Activated T-cell treated with anti-CD3 and anti-CD28 coated beads, Interleukin-2, amount 50 U/mL, for 72 hours (primary cell): ENCODE results near the gene PCGF2. TPM values are rescaled to one million over a fixed set of nuclear protein-coding genes. Genes with fewer than 3 reads are reported as not detected.

Experiments used
- ATAC-seq, 2 donors: fragments of 150-1000 bp; cut with Tn5 transposase; replicated peaks in 1 of 2; 2 replicates each; pipeline ENCODE4 v1.10.0; 2021; ENCODE audit warnings: moderate library complexity in 2 of 2, mild to moderate bottlenecking in 1 of 2
- DNase-seq, 2 donors: peaks; one replicate each; pipeline ENCODE4 v3.0.0; 2021 to 2022; ENCODE audit warnings: mixed read lengths in 1 of 2
- H3K27ac Mint-ChIP-seq: one replicate; pipeline ENCODE4 v1.8.0; 2022; ENCODE audit warnings: mild to moderate bottlenecking, moderate library complexity, mixed read lengths
- H3K27me3 Mint-ChIP-seq: one replicate; pipeline ENCODE4 v1.8.0; 2022; ENCODE audit warnings: low read depth, mixed read lengths
- H3K36me3 Mint-ChIP-seq, 2 donors: one replicate each; pipeline ENCODE4 v1.8.0; 2022; ENCODE audit warnings: mixed read lengths in 2 of 2, mild to moderate bottlenecking in 1 of 2; ENCODE audit not compliant: insufficient read depth in 2 of 2
- H3K4me1 Mint-ChIP-seq: one replicate; pipeline ENCODE4 v1.8.0; 2022; ENCODE audit warnings: low read depth, mixed read lengths
- H3K4me3 Mint-ChIP-seq, 2 donors: one replicate each; pipeline ENCODE4 v1.8.0; 2022; ENCODE audit warnings: mild to moderate bottlenecking in 2 of 2, mixed read lengths in 2 of 2, moderate library complexity in 2 of 2
- H3K9me3 Mint-ChIP-seq, 2 donors: one replicate each; pipeline ENCODE4 v1.8.0; 2022; ENCODE audit warnings: mixed read lengths in 2 of 2
- total RNA-seq, 2 donors: library from RNA; stranded (reverse); gene quantifications; one replicate each; pipeline ENCODE4 v1.2.3, GENCODE V29; 2022

The PCGF2 gene
- total RNA-seq, 2 donors from 2014 or later, result 2.7 to 7.7 TPM

DNA sequence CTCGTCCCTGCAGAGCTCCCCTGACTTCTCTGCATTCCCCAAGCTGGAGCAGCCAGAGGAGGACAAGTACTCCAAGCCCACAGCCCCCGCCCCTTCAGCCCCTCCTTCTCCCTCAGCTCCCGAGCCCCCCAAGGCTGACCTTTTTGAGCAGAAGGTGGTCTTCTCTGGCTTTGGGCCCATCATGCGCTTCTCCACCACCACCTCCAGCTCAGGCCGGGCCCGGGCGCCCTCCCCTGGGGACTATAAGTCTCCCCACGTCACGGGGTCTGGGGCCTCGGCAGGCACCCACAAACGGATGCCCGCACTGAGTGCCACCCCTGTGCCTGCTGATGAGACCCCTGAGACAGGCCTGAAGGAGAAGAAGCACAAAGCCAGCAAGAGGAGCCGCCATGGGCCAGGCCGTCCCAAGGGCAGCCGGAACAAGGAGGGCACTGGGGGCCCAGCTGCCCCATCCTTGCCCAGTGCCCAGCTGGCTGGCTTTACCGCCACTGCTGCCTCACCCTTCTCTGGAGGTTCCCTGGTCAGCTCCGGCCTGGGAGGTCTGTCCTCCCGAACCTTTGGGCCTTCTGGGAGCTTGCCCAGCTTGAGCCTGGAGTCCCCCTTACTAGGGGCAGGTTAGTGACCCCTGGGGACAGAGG lies 31.6 kb downstream of the PCGF2 start:
- DNase-seq, result no peak
- no peak for ATAC-seq
- H3K9me3 Mint-ChIP-seq, result no peaks in the 10 kb centered on the region
- peaks cover 50% of the 10 kb centered on the region for H3K4me1 Mint-ChIP-seq
- H3K27ac Mint-ChIP-seq, result no peak overlapping the region
- H3K4me3 Mint-ChIP-seq, result no peak overlapping the region
- no peaks in the 10 kb centered on the region for H3K27me3 Mint-ChIP-seq
- H3K36me3 Mint-ChIP-seq, result peaks cover 5 to 19% of the 10 kb centered on the region in 2 donors

DNA sequence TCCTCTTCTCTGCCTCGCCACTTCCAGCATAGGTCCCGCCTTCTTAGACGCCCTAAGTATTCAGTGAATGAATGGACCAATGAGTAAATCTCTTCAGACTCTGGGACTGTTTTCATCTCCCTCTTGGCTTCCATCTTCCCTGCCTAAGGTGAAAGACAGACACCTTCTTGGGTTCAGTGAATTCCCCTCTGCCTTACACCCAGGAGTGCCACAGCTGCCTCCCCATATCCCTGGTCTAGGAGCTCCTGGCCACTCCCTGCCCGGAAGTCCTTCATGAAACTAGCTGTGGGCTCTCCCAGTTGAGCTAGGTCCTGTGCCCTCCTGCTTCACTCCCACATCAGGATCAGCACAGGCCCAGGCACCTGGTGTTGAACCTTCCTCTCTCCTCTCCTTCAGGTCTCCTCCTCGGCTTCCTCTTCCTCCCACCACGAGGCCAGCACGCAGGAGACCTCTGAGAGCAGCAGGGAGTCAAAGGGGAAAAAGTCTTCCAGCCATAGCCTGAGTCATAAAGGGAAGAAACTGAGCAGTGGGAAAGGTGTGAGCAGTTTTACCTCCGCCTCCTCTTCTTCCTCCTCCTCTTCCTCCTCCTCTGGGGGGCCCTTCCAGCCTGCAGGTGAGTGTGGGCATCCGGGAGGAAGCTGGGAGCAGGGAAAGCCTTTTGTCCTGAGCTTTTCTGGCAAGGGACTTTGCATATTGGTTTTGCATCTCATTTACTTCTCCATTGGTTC lies 32.8 kb downstream of the PCGF2 start:
- H3K4me1 Mint-ChIP-seq, result peaks cover 51% of the 10 kb centered on the region
- H3K36me3 Mint-ChIP-seq, result peaks cover 5 to 16% of the 10 kb centered on the region in 2 donors
- H3K4me3 Mint-ChIP-seq, result peak overlapping the region; percentile 7 to 45
- no peaks in the 10 kb centered on the region for H3K27me3 Mint-ChIP-seq
- H3K9me3 Mint-ChIP-seq, result no peaks in the 10 kb centered on the region
- no peak for DNase-seq
- no peak for ATAC-seq
- H3K27ac Mint-ChIP-seq, result peak overlapping the region; percentile 72

DNA sequence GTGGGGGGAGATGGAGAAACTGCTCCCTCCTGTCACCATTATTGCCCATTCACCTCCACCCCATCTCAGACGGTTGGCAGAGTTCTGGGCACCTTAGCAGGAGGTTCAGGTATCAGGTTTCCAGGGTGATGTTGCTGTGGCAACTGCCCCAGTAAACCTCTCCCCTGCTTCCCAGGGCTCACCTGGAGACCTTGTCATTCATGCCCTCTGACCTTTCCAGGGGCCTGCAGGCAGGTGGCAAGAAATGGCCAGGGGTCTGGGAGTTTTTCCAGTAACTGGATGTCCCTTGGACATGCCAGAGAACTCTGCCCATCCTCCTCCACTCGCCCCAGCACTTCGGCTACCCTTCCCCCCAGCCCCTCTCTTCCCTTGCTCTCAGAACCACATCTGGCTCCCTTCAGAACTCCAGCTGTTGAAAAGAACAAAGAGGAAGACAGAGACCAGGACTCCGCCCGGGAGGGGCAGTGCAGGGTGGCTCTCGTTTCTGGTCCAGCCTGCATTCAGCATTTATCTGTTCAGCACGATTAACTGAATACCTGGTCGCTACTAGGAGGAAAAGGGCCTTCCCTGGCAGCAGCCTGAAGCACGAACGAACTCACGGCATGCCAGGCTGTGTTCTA lies 34.6 kb downstream of the PCGF2 start:
- ATAC-seq, result no peak
- peaks cover 11 to 23% of the 10 kb centered on the region in 2 donors for H3K36me3 Mint-ChIP-seq
- H3K4me1 Mint-ChIP-seq, result peaks cover 66% of the 10 kb centered on the region

DNA sequence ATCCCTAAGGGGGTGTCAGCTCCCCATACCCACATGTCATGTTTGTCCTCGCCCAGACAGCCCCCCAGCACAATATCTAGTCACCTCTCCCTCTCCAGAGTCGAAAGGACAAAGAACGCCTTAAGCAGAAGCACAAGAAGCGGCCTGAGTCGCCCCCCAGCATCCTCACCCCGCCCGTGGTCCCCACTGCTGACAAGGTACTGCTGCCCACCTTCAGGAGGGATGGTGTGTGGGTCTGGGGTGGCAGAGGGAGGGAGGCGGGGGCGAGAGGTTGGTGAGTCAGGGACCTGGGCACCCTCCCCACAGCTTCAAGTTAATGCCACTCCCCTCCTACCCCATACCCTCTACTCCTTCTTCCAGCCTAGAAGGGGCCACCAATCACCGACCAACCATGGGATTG lies 35.5 kb downstream of the PCGF2 start:
- no peaks in the 10 kb centered on the region for H3K27me3 Mint-ChIP-seq
- no peak for DNase-seq
- H3K27ac Mint-ChIP-seq, result no peak overlapping the region
- H3K4me3 Mint-ChIP-seq, result no peak overlapping the region
- H3K36me3 Mint-ChIP-seq, result peaks cover 12 to 25% of the 10 kb centered on the region in 2 donors
- peaks cover 75% of the 10 kb centered on the region for H3K4me1 Mint-ChIP-seq
- H3K9me3 Mint-ChIP-seq, result no peaks in the 10 kb centered on the region
- ATAC-seq, result no peak

More for the DNA sequence above, 34.6 kb downstream of the PCGF2 start:
- Mint-ChIP-seq H3K27ac (no peak overlapping the region), H3K4me3 (no peak overlapping the region), H3K9me3 (no peaks in the 10 kb centered on the region), H3K27me3 (no peaks in the 10 kb centered on the region)
- no peak for DNase-seq

DNA sequence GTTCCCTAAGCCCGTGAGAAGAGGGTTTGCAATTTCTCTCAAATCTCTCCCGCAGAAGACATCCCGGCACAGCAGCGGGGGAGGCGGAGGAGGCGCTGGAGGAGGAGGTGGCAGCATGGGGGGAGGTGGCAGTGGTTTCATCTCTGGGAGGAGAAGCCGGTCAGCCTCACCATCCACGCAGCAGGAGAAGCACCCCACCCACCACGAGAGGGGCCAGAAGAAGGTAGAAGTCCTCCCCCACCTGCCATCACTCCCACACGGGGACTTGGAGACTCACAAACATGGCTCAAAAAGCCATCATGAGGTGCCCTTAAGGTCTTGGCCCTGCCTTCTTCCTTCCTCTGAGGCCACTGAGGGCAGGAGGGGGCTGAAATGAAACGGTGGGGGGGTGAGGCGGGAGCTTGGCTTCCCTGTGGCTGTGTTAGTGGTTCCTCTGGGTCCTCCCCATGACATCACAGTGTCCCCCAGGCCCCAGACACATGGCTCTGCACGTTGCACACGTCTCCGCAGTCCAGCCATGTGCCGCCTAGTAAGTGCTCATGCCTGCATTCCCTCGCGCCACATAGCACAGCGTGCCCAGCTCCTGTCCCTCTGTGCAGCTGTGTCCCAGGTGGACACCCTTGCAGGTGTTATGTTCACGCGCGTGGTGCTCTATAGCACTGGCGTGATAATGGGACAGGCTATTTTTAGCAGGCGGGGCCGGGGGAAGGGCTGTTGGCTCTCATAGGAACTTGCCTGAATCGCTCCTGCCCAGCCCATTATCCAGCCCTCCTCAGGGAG lies 36.2 kb downstream of the PCGF2 start:
- Mint-ChIP-seq H3K27ac (peak overlapping the region; percentile 18), H3K36me3 (peaks cover 12 to 24% of the 10 kb centered on the region in 2 donors), H3K9me3 (no peaks in the 10 kb centered on the region), H3K4me1 (peaks cover 81% of the 10 kb centered on the region), H3K27me3 (no peaks in the 10 kb centered on the region), H3K4me3 (no peak overlapping the region)
- ATAC-seq, result no peak
- DNase-seq, result no peak

DNA sequence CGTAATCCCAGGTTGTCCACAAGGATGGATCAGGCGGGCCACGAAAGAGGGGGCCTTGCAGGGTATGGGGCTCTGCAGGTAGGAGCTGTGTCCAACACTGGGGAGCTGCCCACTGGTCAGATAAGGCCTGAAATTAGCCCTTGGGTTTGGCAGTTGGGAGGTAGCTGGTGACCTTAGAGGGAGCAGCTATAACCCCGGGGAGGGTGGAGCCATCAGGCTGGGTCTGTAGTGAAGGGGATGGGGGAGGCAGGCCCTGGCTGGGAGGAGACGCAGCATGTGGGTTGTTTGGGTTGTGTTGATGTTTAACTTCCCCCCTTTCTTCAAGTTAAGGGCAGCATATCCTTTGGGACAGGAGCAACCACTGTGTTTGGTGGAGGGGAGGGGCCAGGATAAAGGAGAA lies 37.2 kb downstream of the PCGF2 start:
- peak overlapping the region; percentile 80 for H3K27ac Mint-ChIP-seq

DNA sequence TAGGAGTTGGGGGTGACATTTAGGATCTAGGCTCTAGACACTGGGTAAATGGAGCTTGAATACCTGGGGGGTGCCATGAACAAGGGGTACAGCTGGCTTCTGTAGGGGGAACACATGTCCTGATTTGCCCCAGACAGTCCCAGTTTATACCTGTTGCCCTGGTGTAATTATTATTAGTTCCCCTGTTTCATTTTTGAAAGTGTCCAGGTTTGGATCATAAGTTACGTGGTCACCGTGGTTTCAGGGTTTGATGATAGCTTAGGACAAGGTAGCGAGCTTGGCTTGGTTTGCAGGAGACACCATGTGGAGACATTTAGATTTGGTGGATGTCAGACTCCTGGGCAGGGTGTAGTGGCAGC lies 37.6 kb downstream of the PCGF2 start:
- peaks cover 81% of the 10 kb centered on the region for H3K4me1 Mint-ChIP-seq
- H3K9me3 Mint-ChIP-seq, result no peaks in the 10 kb centered on the region
- peaks cover 15 to 26% of the 10 kb centered on the region in 2 donors for H3K36me3 Mint-ChIP-seq
- no peak overlapping the region for H3K4me3 Mint-ChIP-seq
- ATAC-seq (no peak), DNase-seq (no peak)
- H3K27me3 Mint-ChIP-seq, result no peaks in the 10 kb centered on the region
- peak overlapping the region; percentile 80 for H3K27ac Mint-ChIP-seq

More for the DNA sequence above, 37.2 kb downstream of the PCGF2 start:
- no peaks in the 10 kb centered on the region for H3K9me3 Mint-ChIP-seq
- ATAC-seq (no peak), DNase-seq (no peak)
- no peaks in the 10 kb centered on the region for H3K27me3 Mint-ChIP-seq
- peaks cover 16 to 26% of the 10 kb centered on the region in 2 donors for H3K36me3 Mint-ChIP-seq
- no peak overlapping the region for H3K4me3 Mint-ChIP-seq
- peaks cover 85% of the 10 kb centered on the region for H3K4me1 Mint-ChIP-seq

DNA sequence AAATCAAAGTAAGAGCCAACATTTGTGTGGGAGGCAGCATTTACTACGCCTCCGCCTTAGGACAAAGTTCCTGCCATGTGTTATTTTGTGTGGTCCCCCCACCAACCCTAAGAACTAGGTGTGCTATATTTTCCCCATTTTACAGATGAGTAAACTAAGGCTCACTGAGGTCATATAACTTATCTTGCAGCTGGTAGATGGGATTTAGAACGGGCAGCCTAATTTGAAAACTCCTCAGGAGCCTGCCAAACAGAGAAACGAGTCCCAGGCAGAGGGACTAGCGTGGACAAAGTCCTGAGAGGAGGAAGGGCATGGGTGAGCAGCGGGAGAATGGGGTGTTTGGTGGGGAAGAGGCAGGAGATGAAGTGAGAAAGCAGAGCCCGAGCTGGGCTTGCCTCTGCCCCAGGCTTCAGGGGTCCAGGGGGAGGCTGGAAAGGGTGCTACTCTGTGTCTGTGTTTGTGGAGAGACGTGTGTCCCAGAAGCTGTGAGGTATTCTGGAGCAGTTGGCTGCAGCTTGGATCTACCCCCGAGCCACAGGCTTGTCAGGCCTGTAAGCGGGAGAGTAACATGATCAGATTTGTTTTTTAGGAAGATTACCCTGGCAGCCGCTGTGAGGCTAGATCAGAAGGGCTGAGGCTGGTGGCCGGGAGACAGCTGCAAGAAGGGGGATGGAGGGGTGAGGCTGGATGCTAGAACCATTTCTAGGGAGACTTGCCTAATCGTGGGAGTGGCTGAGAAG lies 38.1 kb downstream of the PCGF2 start:
- Mint-ChIP-seq H3K27ac (peak overlapping the region; percentile 80), H3K4me3 (no peak overlapping the region), H3K4me1 (peaks cover 75% of the 10 kb centered on the region), H3K27me3 (no peaks in the 10 kb centered on the region), H3K36me3 (peaks cover 15 to 26% of the 10 kb centered on the region in 2 donors), H3K9me3 (no peaks in the 10 kb centered on the region)
- no peak for DNase-seq
- ATAC-seq, result no peak

DNA sequence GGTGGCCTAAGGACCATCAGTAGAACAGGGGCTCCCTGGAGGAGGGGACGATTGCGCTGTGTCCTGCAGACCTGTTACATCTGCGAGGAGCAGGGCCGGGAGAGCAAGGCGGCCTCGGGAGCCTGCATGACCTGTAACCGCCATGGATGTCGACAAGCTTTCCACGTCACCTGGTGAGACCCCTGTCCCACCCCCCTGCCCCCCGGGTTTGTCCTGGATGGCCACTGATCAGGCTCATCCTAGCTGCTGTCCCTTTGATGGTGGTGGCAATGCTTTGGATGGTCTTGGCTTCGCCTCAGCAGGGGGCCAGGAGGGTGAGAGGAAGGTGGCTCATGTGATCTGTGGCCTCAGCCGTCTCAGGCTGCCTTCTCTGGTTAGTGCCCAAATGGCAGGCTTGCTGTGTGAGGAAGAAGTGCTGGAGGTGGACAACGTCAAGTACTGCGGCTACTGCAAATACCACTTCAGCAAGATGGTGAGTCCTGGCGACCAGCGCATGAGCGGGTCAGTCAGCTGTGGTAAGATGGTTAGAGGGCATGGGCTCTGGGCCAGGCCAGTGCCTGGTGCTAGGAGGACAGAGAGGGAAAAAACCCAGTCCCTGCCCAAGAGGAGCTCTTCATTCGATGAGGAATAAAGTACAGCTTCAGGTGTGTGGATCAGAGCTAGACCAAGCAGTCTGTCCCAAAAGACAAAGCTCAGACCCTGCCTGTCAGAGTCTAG lies 38.9 kb downstream of the PCGF2 start:
- peaks cover 19 to 29% of the 10 kb centered on the region in 2 donors for H3K36me3 Mint-ChIP-seq
- no peaks in the 10 kb centered on the region for H3K27me3 Mint-ChIP-seq
- H3K27ac Mint-ChIP-seq, result peak overlapping the region; percentile 80
- DNase-seq (no peak), ATAC-seq (no peak)
- H3K9me3 Mint-ChIP-seq, result no peaks in the 10 kb centered on the region
- H3K4me3 Mint-ChIP-seq, result no peak overlapping the region
- peaks cover 68% of the 10 kb centered on the region for H3K4me1 Mint-ChIP-seq

DNA sequence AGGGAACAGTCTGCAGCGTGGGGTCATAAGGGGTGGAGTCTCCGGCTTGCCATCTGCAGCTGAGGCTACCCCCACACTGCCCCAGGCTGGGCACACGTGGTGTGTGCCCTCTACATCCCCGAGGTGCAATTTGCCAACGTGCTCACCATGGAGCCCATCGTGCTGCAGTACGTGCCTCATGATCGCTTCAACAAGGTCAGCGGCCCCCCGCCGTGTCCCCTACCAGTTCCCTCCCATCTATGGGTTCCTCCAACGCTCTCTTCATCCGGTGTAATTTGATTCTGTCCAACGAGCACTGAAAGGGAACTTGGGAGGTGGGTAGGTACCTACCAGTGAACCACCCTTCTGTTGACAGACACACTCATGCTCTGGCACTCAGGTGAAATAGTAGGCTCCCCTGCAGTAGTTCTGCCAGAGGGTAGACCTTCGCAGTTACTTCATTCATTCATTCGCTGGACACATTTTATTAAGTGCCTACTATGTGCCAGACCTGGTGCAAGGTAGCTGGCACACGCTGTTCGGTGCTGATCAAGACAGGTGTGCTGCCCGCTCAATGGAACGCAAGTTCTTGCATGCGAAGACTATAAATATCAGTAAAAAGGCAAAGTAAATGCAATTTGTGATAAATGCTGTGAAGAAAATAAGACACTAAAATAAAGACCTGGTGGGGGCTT lies 40.3 kb downstream of the PCGF2 start:
- peaks cover 58% of the 10 kb centered on the region for H3K4me1 Mint-ChIP-seq
- H3K36me3 Mint-ChIP-seq, result peaks cover 19 to 32% of the 10 kb centered on the region in 2 donors
- H3K27me3 Mint-ChIP-seq, result no peaks in the 10 kb centered on the region
- peak overlapping the region; percentile 92 to 95 for H3K4me3 Mint-ChIP-seq
- H3K9me3 Mint-ChIP-seq, result no peaks in the 10 kb centered on the region
- DNase-seq, result no peak
- ATAC-seq, result no peak
- peak overlapping the region; percentile 84 for H3K27ac Mint-ChIP-seq

DNA sequence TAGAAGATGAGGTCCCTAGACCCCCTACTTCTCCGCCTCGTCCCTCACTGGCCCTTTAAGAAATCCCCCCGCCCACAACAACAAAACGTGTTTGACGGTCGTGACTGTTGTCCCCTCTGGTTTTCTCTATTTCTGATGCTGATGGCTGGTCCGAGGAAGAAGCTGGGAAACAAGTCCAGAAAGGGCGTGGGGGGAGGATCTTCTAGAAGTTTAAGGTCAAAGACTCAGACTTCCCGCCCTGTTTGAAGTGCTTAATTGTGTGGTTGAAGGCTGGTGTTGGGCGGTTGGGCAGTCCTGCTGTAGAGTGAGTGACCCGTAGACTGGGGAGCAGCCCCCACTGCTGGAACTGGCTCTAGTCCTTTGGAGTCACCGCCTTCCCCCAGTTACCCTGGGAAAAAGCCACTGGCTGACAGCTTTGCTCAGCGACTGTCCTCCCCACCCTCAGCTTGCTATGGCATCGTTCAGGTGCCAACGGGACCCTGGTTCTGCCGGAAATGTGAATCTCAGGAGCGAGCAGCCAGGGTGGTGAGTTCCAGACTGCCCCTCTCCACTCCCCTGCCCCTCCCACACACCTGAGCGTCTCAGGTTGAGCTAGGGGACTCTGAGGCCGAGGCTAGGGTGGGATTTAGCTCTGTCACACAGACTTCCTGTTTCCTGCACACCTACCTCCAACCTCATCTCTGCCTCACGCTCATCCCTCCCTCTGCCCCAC lies 41.5 kb downstream of the PCGF2 start:
- Mint-ChIP-seq H3K27me3 (no peaks in the 10 kb centered on the region), H3K27ac (peak overlapping the region; percentile 84), H3K36me3 (peaks cover 19 to 32% of the 10 kb centered on the region in 2 donors), H3K9me3 (no peaks in the 10 kb centered on the region), H3K4me3 (peak overlapping the region; percentile 92 to 95), H3K4me1 (peaks cover 53% of the 10 kb centered on the region)
- no peak for ATAC-seq
- DNase-seq, result peak; percentile 28 to 36
